ENCODE results near the gene GAK. TPM values are rescaled to one million over a fixed set of nuclear protein-coding genes. Genes with fewer than 3 reads are reported as not detected.

Gene GAK
- total RNA-seq, 1 donor from 2014 or later: 19.8 TPM

DNA sequence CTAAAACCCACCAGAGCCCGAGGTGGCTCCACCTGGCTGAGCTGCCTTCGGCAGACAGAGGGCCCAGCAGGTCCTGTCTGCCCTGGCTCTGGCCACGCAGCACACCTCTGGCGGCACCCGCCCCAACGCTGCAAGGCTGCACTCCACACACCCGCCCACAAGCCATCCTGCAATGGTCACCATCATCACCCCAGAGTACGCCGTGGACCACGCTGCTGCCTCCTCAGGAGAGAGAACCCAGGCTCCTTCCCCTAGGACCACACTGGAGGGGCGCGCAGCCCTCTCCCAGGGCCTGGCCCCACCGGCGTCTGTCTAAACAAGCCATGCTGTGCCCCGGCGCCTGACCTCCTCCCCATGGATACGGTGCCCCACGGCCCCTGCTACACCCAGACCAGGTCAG lies 66.5 kb downstream of the GAK start:
- H3K4me1 ChIP-seq (ENCODE audit: control insufficient read depth in 3 of 3, insufficient read depth in 3 of 3, low read length in 3 of 3): no peaks in the 10 kb centered on the region
- no peaks in the 10 kb centered on the region for H3K27me3 ChIP-seq (ENCODE audit: control insufficient read depth in 3 of 3, insufficient read depth in 3 of 3, low read length in 3 of 3)
- H3K36me3 ChIP-seq (ENCODE audit: control insufficient read depth in 3 of 3, insufficient read depth in 3 of 3, low read length in 3 of 3): peaks cover 71 to 90% (median 77%) of the 10 kb centered on the region in 3 donors
- H3K27ac ChIP-seq (ENCODE audit: low read depth, low read length): no peak overlapping the region
- H3K4me3 ChIP-seq (ENCODE audit: low read length in 3 of 3): no peak overlapping the region
- peaks cover 0 to 3% (median 0%) of the 10 kb centered on the region in 3 donors for H3K9me3 ChIP-seq (ENCODE audit: control insufficient read depth in 3 of 3, low read length in 3 of 3)
- H3K9ac ChIP-seq (ENCODE audit: low read depth in 1 of 3, low read length in 3 of 3): no peak overlapping the region

- no peaks in the 10 kb centered on the region for H3K4me1 ChIP-seq (ENCODE audit: control insufficient read depth in 3 of 3, insufficient read depth in 3 of 3, low read length in 3 of 3)
- peaks cover 68 to 87% (median 74%) of the 10 kb centered on the region in 3 donors for H3K36me3 ChIP-seq (ENCODE audit: control insufficient read depth in 3 of 3, insufficient read depth in 3 of 3, low read length in 3 of 3)
- peaks cover 0 to 3% (median 0%) of the 10 kb centered on the region in 3 donors for H3K9me3 ChIP-seq (ENCODE audit: control insufficient read depth in 3 of 3, low read length in 3 of 3)
- H3K4me3 ChIP-seq (ENCODE audit: low read length in 3 of 3): no peak overlapping the region
- no peak overlapping the region for H3K9ac ChIP-seq (ENCODE audit: low read depth in 1 of 3, low read length in 3 of 3)
- no peak overlapping the region for H3K27ac ChIP-seq (ENCODE audit: low read depth, low read length)
- no peaks in the 10 kb centered on the region for H3K27me3 ChIP-seq (ENCODE audit: control insufficient read depth in 3 of 3, insufficient read depth in 3 of 3, low read length in 3 of 3)
Measured at GRCh38 chr4:865121-865465, 67.0 kb downstream of the GAK start.

GRCh38 chr4:864456-865120 lies 67.5 kb downstream of the GAK start:
- H3K36me3 ChIP-seq (ENCODE audit: control insufficient read depth in 3 of 3, insufficient read depth in 3 of 3, low read length in 3 of 3): peaks cover 66 to 84% (median 70%) of the 10 kb centered on the region in 3 donors
- H3K9me3 ChIP-seq (ENCODE audit: control insufficient read depth in 3 of 3, low read length in 3 of 3): no peaks in the 10 kb centered on the region
- H3K27ac ChIP-seq (ENCODE audit: low read depth, low read length): no peak overlapping the region
- H3K4me1 ChIP-seq (ENCODE audit: control insufficient read depth in 3 of 3, insufficient read depth in 3 of 3, low read length in 3 of 3): no peaks in the 10 kb centered on the region
- no peaks in the 10 kb centered on the region for H3K27me3 ChIP-seq (ENCODE audit: control insufficient read depth in 3 of 3, insufficient read depth in 3 of 3, low read length in 3 of 3)
- no peak overlapping the region for H3K9ac ChIP-seq (ENCODE audit: low read depth in 1 of 3, low read length in 3 of 3)
- no peak overlapping the region for H3K4me3 ChIP-seq (ENCODE audit: low read length in 3 of 3)

- H3K4me1 ChIP-seq (ENCODE audit: control insufficient read depth in 3 of 3, insufficient read depth in 3 of 3, low read length in 3 of 3): no peaks in the 10 kb centered on the region
- H3K9ac ChIP-seq (ENCODE audit: low read depth in 1 of 3, low read length in 3 of 3): no peak overlapping the region
- no peaks in the 10 kb centered on the region for H3K27me3 ChIP-seq (ENCODE audit: control insufficient read depth in 3 of 3, insufficient read depth in 3 of 3, low read length in 3 of 3)
- no peaks in the 10 kb centered on the region for H3K9me3 ChIP-seq (ENCODE audit: control insufficient read depth in 3 of 3, low read length in 3 of 3)
- H3K36me3 ChIP-seq (ENCODE audit: control insufficient read depth in 3 of 3, insufficient read depth in 3 of 3, low read length in 3 of 3): peaks cover 59 to 73% (median 68%) of the 10 kb centered on the region in 3 donors
- H3K27ac ChIP-seq (ENCODE audit: low read depth, low read length): no peak overlapping the region
- H3K4me3 ChIP-seq (ENCODE audit: low read length in 3 of 3): no peak overlapping the region
Measured at GRCh38 chr4:860561-860960, 71.6 kb downstream of the GAK start.

- Histone ChIP-seq H3K27ac (ENCODE audit: low read depth, low read length) (no peak overlapping the region), H3K9ac (ENCODE audit: low read depth in 1 of 3, low read length in 3 of 3) (no peak overlapping the region), H3K9me3 (ENCODE audit: control insufficient read depth in 3 of 3, low read length in 3 of 3) (no peaks in the 10 kb centered on the region), H3K27me3 (ENCODE audit: control insufficient read depth in 3 of 3, insufficient read depth in 3 of 3, low read length in 3 of 3) (no peaks in the 10 kb centered on the region), H3K36me3 (ENCODE audit: control insufficient read depth in 3 of 3, insufficient read depth in 3 of 3, low read length in 3 of 3) (peaks cover 56 to 62% (median 57%) of the 10 kb centered on the region in 3 donors), H3K4me1 (ENCODE audit: control insufficient read depth in 3 of 3, insufficient read depth in 3 of 3, low read length in 3 of 3) (no peaks in the 10 kb centered on the region), H3K4me3 (ENCODE audit: low read length in 3 of 3) (no peak overlapping the region)
Measured at GRCh38 chr4:859496-859895, 72.6 kb downstream of the GAK start.

GRCh38 chr4:858831-859451 lies 73.2 kb downstream of the GAK start:
- peaks cover 53 to 57% (median 55%) of the 10 kb centered on the region in 3 donors for H3K36me3 ChIP-seq (ENCODE audit: control insufficient read depth in 3 of 3, insufficient read depth in 3 of 3, low read length in 3 of 3)
- H3K4me1 ChIP-seq (ENCODE audit: control insufficient read depth in 3 of 3, insufficient read depth in 3 of 3, low read length in 3 of 3): no peaks in the 10 kb centered on the region
- no peaks in the 10 kb centered on the region for H3K9me3 ChIP-seq (ENCODE audit: control insufficient read depth in 3 of 3, low read length in 3 of 3)
- H3K27ac ChIP-seq (ENCODE audit: low read depth, low read length): no peak overlapping the region
- no peak overlapping the region for H3K9ac ChIP-seq (ENCODE audit: low read depth in 1 of 3, low read length in 3 of 3)
- no peak overlapping the region for H3K4me3 ChIP-seq (ENCODE audit: low read length in 3 of 3)
- no peaks in the 10 kb centered on the region for H3K27me3 ChIP-seq (ENCODE audit: control insufficient read depth in 3 of 3, insufficient read depth in 3 of 3, low read length in 3 of 3)

DNA sequence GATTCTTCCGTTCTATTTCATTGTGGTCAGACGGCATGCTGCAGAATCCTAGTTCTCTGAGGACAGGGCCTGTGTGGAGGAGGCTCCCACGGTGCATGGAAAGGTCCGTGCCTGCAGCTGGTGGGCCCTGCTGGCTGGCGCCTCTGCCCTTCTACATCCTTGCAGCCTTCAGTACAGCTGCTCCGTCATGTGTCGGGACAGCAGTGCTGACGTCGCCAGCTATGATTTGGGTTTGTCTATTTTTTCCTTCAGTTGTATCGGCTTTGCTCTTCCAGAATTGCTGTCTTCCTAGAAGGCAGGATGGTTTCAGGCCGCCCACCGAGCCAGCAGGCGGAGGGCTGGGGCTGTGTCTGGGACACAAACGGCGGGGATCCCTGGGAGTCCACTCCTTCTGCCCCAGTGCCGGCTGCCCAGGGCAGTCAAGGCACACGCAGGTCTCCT lies 74.1 kb downstream of the GAK start:
- Histone ChIP-seq H3K4me1 (ENCODE audit: control insufficient read depth in 3 of 3, insufficient read depth in 3 of 3, low read length in 3 of 3) (no peaks in the 10 kb centered on the region), H3K27ac (ENCODE audit: low read depth, low read length) (no peak overlapping the region), H3K9ac (ENCODE audit: low read depth in 1 of 3, low read length in 3 of 3) (no peak overlapping the region), H3K9me3 (ENCODE audit: control insufficient read depth in 3 of 3, low read length in 3 of 3) (no peaks in the 10 kb centered on the region), H3K4me3 (ENCODE audit: low read length in 3 of 3) (no peak overlapping the region), H3K27me3 (ENCODE audit: control insufficient read depth in 3 of 3, insufficient read depth in 3 of 3, low read length in 3 of 3) (no peaks in the 10 kb centered on the region), H3K36me3 (ENCODE audit: control insufficient read depth in 3 of 3, insufficient read depth in 3 of 3, low read length in 3 of 3) (peaks cover 47 to 56% (median 49%) of the 10 kb centered on the region in 3 donors)

DNA sequence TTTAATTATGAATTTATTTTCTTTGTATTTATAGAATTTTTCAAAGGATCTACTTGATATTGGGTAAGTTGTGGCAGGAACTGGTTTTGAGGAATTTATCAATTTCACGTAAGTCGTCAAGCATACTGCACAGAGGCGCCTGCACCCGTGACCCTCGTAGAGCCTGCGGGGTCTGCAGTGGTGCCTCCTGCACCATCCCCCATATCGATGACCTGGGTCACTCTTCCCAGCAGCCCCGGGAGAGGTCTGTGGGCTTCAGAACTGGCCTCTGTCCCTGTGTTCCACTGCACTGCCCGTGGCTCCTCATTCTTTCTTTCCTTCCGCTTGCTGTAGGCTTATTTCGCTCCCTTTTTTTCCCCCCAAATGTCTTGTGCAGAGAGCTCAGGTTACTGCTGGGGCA lies 74.7 kb downstream of the GAK start:
- no peaks in the 10 kb centered on the region for H3K4me1 ChIP-seq (ENCODE audit: control insufficient read depth in 3 of 3, insufficient read depth in 3 of 3, low read length in 3 of 3)
- no peak overlapping the region for H3K4me3 ChIP-seq (ENCODE audit: low read length in 3 of 3)
- no peak overlapping the region for H3K27ac ChIP-seq (ENCODE audit: low read depth, low read length)
- H3K27me3 ChIP-seq (ENCODE audit: control insufficient read depth in 3 of 3, insufficient read depth in 3 of 3, low read length in 3 of 3): no peaks in the 10 kb centered on the region
- no peaks in the 10 kb centered on the region for H3K9me3 ChIP-seq (ENCODE audit: control insufficient read depth in 3 of 3, low read length in 3 of 3)
- H3K36me3 ChIP-seq (ENCODE audit: control insufficient read depth in 3 of 3, insufficient read depth in 3 of 3, low read length in 3 of 3): peaks cover 44 to 54% (median 45%) of the 10 kb centered on the region in 3 donors
- H3K9ac ChIP-seq (ENCODE audit: low read depth in 1 of 3, low read length in 3 of 3): no peak overlapping the region

DNA sequence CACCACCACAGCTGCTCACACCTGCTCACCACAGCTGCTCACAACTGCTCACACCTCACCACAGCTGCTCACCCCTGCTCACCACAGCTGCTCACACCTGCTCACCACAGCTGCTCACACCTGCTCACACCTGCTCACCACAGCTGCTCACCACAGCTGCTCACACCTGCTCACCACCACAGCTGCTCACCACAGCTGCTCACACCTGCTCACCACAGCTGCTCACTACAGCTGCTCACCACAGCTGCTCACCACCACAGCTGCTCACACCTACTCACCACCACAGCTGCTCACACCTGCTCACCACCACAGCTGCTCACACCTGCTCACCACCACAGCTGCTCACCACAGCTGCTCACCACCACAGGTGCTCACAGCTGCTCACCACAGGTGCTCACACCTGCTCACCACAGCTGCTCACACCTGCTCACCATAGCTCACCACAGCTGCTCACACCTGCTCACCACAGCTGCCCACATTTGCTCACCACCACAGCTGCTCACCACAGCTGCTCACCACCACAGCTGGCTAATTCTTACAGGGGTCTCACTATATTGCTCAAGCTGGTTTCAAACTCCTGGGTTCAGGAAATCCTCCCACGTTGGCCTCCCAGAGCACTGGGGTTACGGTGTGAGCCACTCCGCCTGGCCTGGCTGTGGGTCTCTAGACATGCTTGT lies 75.8 kb downstream of the GAK start:
- no peak overlapping the region for H3K27ac ChIP-seq (ENCODE audit: low read depth, low read length)
- H3K4me3 ChIP-seq (ENCODE audit: low read length in 3 of 3): no peak overlapping the region
- peaks cover 39 to 45% (median 42%) of the 10 kb centered on the region in 3 donors for H3K36me3 ChIP-seq (ENCODE audit: control insufficient read depth in 3 of 3, insufficient read depth in 3 of 3, low read length in 3 of 3)
- H3K27me3 ChIP-seq (ENCODE audit: control insufficient read depth in 3 of 3, insufficient read depth in 3 of 3, low read length in 3 of 3): no peaks in the 10 kb centered on the region
- no peak overlapping the region for H3K9ac ChIP-seq (ENCODE audit: low read depth in 1 of 3, low read length in 3 of 3)
- H3K4me1 ChIP-seq (ENCODE audit: control insufficient read depth in 3 of 3, insufficient read depth in 3 of 3, low read length in 3 of 3): no peaks in the 10 kb centered on the region
- no peaks in the 10 kb centered on the region for H3K9me3 ChIP-seq (ENCODE audit: control insufficient read depth in 3 of 3, low read length in 3 of 3)

- Histone ChIP-seq H3K36me3 (ENCODE audit: control insufficient read depth in 3 of 3, insufficient read depth in 3 of 3, low read length in 3 of 3) (peaks cover 40 to 41% (median 41%) of the 10 kb centered on the region in 3 donors), H3K27ac (ENCODE audit: low read depth, low read length) (no peak overlapping the region), H3K4me3 (ENCODE audit: low read length in 3 of 3) (no peak overlapping the region), H3K9me3 (ENCODE audit: control insufficient read depth in 3 of 3, low read length in 3 of 3) (no peaks in the 10 kb centered on the region), H3K9ac (ENCODE audit: low read depth in 1 of 3, low read length in 3 of 3) (no peak overlapping the region), H3K4me1 (ENCODE audit: control insufficient read depth in 3 of 3, insufficient read depth in 3 of 3, low read length in 3 of 3) (no peaks in the 10 kb centered on the region), H3K27me3 (ENCODE audit: control insufficient read depth in 3 of 3, insufficient read depth in 3 of 3, low read length in 3 of 3) (no peaks in the 10 kb centered on the region)
Measured at GRCh38 chr4:855880-856224, 76.3 kb downstream of the GAK start.
